ENCODE results near the gene TPCN1. TPM values are rescaled to one million over a fixed set of nuclear protein-coding genes. Genes with fewer than 3 reads are reported as not detected.

Gene TPCN1
- total and polyA plus RNA-seq, 2 donors from 2014 or later: 38.4 to 93.3 TPM

- H3K36me3 ChIP-seq (ENCODE audit: control insufficient read depth in 2 of 3, insufficient read depth in 3 of 3, low read length in 3 of 3): peaks cover 0 to 79% (median 31%) of the 10 kb centered on the region in 3 donors
- FAIRE-seq: no peak
- no peaks in the 10 kb centered on the region for H3K9me3 ChIP-seq (ENCODE audit: control insufficient read depth in 2 of 3, insufficient read depth in 1 of 3, low read length in 3 of 3)
- no peak overlapping the region for H3K9ac ChIP-seq (ENCODE audit: low read length in 3 of 3)
- peaks cover 0 to 46% (median 42%) of the 10 kb centered on the region in 3 donors for H3K4me1 ChIP-seq (ENCODE audit: control insufficient read depth in 2 of 3, insufficient read depth in 2 of 3, low read depth in 1 of 3, low read length in 3 of 3)
- DNase-seq: peak in 2 of 5 donors; percentile 24 to 61
- H3K27ac ChIP-seq (ENCODE audit: low read depth in 2 of 2, low read length in 2 of 2): peak overlapping the region; percentile 1 to 60
- intact Hi-C loops (cut with DNase I): no loop called here
- no peak for TF ChIP-seq CTCF (IDR thresholded peaks at IDR 0.05; ENCODE audit: borderline replicate concordance, extremely low read depth, insufficient read depth)
- H3K4me3 ChIP-seq (ENCODE audit: low read length in 3 of 3): no peak overlapping the region
- H3K27me3 ChIP-seq (ENCODE audit: control insufficient read depth, insufficient read depth, low read length): no peaks in the 10 kb centered on the region
Measured at GRCh38 chr12:113230315-113231234, 9.3 kb downstream of the TPCN1 start.

- no peak overlapping the region for H3K4me3 ChIP-seq (ENCODE audit: low read length in 3 of 3)
- TF ChIP-seq CTCF (IDR thresholded peaks at IDR 0.05; ENCODE audit: borderline replicate concordance, extremely low read depth, insufficient read depth): no peak
- H3K4me1 ChIP-seq (ENCODE audit: control insufficient read depth in 2 of 3, insufficient read depth in 2 of 3, low read depth in 1 of 3, low read length in 3 of 3): peaks cover 0 to 50% (median 49%) of the 10 kb centered on the region in 3 donors
- no peaks in the 10 kb centered on the region for H3K9me3 ChIP-seq (ENCODE audit: control insufficient read depth in 2 of 3, insufficient read depth in 1 of 3, low read length in 3 of 3)
- FAIRE-seq (no peak), DNase-seq (peak in 1 of 5 donors; percentile 19)
- peak overlapping the region in 1 of 3 donors; percentile 27 for H3K9ac ChIP-seq (ENCODE audit: low read length in 3 of 3)
- H3K36me3 ChIP-seq (ENCODE audit: control insufficient read depth in 2 of 3, insufficient read depth in 3 of 3, low read length in 3 of 3): peaks cover 0 to 86% (median 31%) of the 10 kb centered on the region in 3 donors
- intact Hi-C loops (cut with DNase I): no loop called here
- peak overlapping the region; percentile 60 to 71 for H3K27ac ChIP-seq (ENCODE audit: low read depth in 2 of 2, low read length in 2 of 2)
- H3K27me3 ChIP-seq (ENCODE audit: control insufficient read depth, insufficient read depth, low read length): no peaks in the 10 kb centered on the region
Measured at GRCh38 chr12:113231235-113232088, 10.2 kb downstream of the TPCN1 start.

- Histone ChIP-seq H3K27ac (ENCODE audit: low read depth in 2 of 2, low read length in 2 of 2) (peak overlapping the region; percentile 60 to 71), H3K36me3 (ENCODE audit: control insufficient read depth in 2 of 3, insufficient read depth in 3 of 3, low read length in 3 of 3) (peaks cover 0 to 79% (median 28%) of the 10 kb centered on the region in 3 donors), H3K27me3 (ENCODE audit: control insufficient read depth, insufficient read depth, low read length) (no peaks in the 10 kb centered on the region), H3K9ac (ENCODE audit: low read length in 3 of 3) (peak overlapping the region in 2 of 3 donors; percentile 19 to 27), H3K9me3 (ENCODE audit: control insufficient read depth in 2 of 3, insufficient read depth in 1 of 3, low read length in 3 of 3) (no peaks in the 10 kb centered on the region), H3K4me1 (ENCODE audit: control insufficient read depth in 2 of 3, insufficient read depth in 2 of 3, low read depth in 1 of 3, low read length in 3 of 3) (peaks cover 0 to 51% (median 50%) of the 10 kb centered on the region in 3 donors), H3K4me3 (ENCODE audit: low read length in 3 of 3) (no peak overlapping the region)
- TF ChIP-seq CTCF (IDR thresholded peaks at IDR 0.05; ENCODE audit: borderline replicate concordance, extremely low read depth, insufficient read depth): no peak
- intact Hi-C loops (cut with DNase I): no loop called here
- FAIRE-seq: no peak
- peak in 2 of 5 donors; percentile 52 to 72 for DNase-seq
Measured at GRCh38 chr12:113232089-113232839, 11.0 kb downstream of the TPCN1 start.

Data from kidney (tissue), 14 donors.